ENCODE data around the gene ADCY4.

GRCh38 chr14:24364841-24365240 is 30.0 kb upstream of the ADCY4 start:
- TF ChIP-seq CTCF (conservative IDR thresholded peaks at IDR 0.05; ENCODE audit: low read length) (no peak), EZH2phosphoT487 (IDR thresholded peaks at IDR 0.05; ENCODE audit: borderline replicate concordance, low read depth, low read length) (no peak)
